ENCODE data around the gene TIAL1.
"Not testable (repeated sequence)": the region's sequence is repeated elsewhere in the genome, so short reads cannot be mapped to it uniquely, and the experiment has no call there.

The TIAL1 gene

GRCh38 chr10:119611433-119611832 lies 14.7 kb upstream of the TIAL1 start:
- DNase-seq, result no peak

- no peak for DNase-seq
These were observed 12.8 kb upstream of the TIAL1 start for GRCh38 chr10:119609516-119609915.

- DNase-seq, result peak; percentile 18 to 43
These were observed 11.8 kb upstream of the TIAL1 start for GRCh38 chr10:119608316-119609155.

- DNase-seq, result no peak
These were observed 7.7 kb upstream of the TIAL1 start for GRCh38 chr10:119604468-119604867.

- peak; percentile 29 to 60 for DNase-seq
These were observed 5.7 kb upstream of the TIAL1 start for GRCh38 chr10:119602241-119603095.

- no peak for DNase-seq
These were observed 1.6 kb upstream of the TIAL1 start for GRCh38 chr10:119598397-119598796.

GRCh38 chr10:119597405-119598186 lies 832 bp upstream of the TIAL1 start:
- no peak for DNase-seq

GRCh38 chr10:119595676-119596515 lies 868 bp downstream of the TIAL1 start:
- peak; percentile 79 to 81 for DNase-seq

- DNase-seq, result no peak
These were observed 1.6 kb downstream of the TIAL1 start for GRCh38 chr10:119595134-119595675.

GRCh38 chr10:119588071-119588470 lies 8.7 kb downstream of the TIAL1 start:
- no peak for DNase-seq

- no peak for DNase-seq
These were observed 18.4 kb downstream of the TIAL1 start for GRCh38 chr10:119578355-119578754.

GRCh38 chr10:119575991-119576390 lies 20.8 kb downstream of the TIAL1 start:
- DNase-seq, result no peak

- no peak for DNase-seq
These were observed 21.3 kb downstream of the TIAL1 start for GRCh38 chr10:119575506-119575905.

GRCh38 chr10:119567978-119568377 lies 28.8 kb downstream of the TIAL1 start:
- DNase-seq, result no peak

GRCh38 chr10:119562097-119562496 lies 34.7 kb downstream of the TIAL1 start:
- DNase-seq, result no peak

- DNase-seq, result not testable (repeated sequence)
These were observed 37.3 kb downstream of the TIAL1 start for GRCh38 chr10:119559511-119559910.

- DNase-seq, result not testable (repeated sequence)
These were observed 40.7 kb downstream of the TIAL1 start for GRCh38 chr10:119556081-119556480.

- no peak for DNase-seq
These were observed 41.5 kb downstream of the TIAL1 start for GRCh38 chr10:119555178-119555784.

- DNase-seq, result peak; percentile 66
These were observed 45.9 kb downstream of the TIAL1 start for GRCh38 chr10:119550827-119551226.

GRCh38 chr10:119549247-119549999 lies 47.3 kb downstream of the TIAL1 start:
- DNase-seq, result no peak

Data from inflammatory macrophage (primary cell).